Lower leg skin (tissue), 3 donors: ENCODE data around the gene HGF.

Experiments used
- POLR2A ChIP-seq, 2 donors: fragments of 450-650 bp; IDR thresholded peaks; one replicate each; pipeline ENCODE4 v1.6.1; 2016 to 2017; ENCODE audit warnings: antibody characterized with exemption in 2 of 2, mild to moderate bottlenecking in 1 of 2, moderate library complexity in 1 of 2
- TF ChIP-seq, protein P1 (sequence below), 3 donors: fragments of 450-650 bp; IDR thresholded peaks; one replicate each; pipeline ENCODE4 v1.5.1; 2016; ENCODE audit warnings: antibody characterized with exemption in 3 of 3, mild to moderate bottlenecking in 3 of 3, moderate library complexity in 2 of 3

DNA sequence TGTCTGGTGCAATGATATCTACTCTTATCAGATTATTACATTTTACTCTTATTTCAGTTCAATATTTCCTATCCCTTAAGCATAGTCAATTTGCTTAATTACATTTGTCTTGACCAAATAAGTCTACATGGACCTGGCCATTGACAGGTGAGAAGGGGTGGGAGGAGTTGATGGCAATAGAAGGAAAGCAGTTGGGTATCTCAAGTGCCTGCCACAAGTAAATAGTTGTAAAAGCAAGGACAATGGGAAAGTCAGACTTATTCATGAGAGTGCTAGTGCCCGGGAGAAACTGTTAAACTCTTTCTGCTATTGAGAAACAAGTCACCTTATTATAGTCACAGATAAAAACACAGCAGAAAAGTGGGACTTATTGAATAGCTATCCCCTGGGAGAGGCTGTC is 32.4 kb upstream of the HGF start:
- TF ChIP-seq, protein P1, sequence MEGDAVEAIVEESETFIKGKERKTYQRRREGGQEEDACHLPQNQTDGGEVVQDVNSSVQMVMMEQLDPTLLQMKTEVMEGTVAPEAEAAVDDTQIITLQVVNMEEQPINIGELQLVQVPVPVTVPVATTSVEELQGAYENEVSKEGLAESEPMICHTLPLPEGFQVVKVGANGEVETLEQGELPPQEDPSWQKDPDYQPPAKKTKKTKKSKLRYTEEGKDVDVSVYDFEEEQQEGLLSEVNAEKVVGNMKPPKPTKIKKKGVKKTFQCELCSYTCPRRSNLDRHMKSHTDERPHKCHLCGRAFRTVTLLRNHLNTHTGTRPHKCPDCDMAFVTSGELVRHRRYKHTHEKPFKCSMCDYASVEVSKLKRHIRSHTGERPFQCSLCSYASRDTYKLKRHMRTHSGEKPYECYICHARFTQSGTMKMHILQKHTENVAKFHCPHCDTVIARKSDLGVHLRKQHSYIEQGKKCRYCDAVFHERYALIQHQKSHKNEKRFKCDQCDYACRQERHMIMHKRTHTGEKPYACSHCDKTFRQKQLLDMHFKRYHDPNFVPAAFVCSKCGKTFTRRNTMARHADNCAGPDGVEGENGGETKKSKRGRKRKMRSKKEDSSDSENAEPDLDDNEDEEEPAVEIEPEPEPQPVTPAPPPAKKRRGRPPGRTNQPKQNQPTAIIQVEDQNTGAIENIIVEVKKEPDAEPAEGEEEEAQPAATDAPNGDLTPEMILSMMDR (IDR thresholded peaks at IDR 0.05), result no peak
- TF ChIP-seq POLR2A (IDR thresholded peaks at IDR 0.05), result no peak
